Loucy (cell line): ENCODE results near the gene TJP2.

Source experiments
- H2AFZ ChIP-seq: fragments of 200-600 bp; sonication (generic); 2 replicates; pipeline ENCODE4 v1.6.0; 2016; ENCODE audit warnings: antibody characterized with exemption, mild to moderate bottlenecking, low read length, moderate library complexity
- H3F3A ChIP-seq: fragments of 200-600 bp; 2 replicates; pipeline ENCODE4 v1.6.0; 2016; ENCODE audit warnings: antibody characterized with exemption, low read depth, mild to moderate bottlenecking
- H3K27me3 ChIP-seq: fragments of 200-600 bp; sonication (generic); 2 replicates; pipeline ENCODE4 v1.6.1; 2014; ENCODE audit warnings: low read length, mild to moderate bottlenecking; ENCODE audit not compliant: insufficient read depth, poor library complexity, severe bottlenecking
- H3K36me3 ChIP-seq: fragments of 200-600 bp; sonication (generic); 2 replicates; pipeline ENCODE4 v1.6.1; 2016; ENCODE audit warnings: low read length; ENCODE audit not compliant: insufficient read depth
- H3K4me1 ChIP-seq: fragments of 200-600 bp; sonication (generic); 2 replicates; pipeline ENCODE4 v1.5.1; 2014; ENCODE audit warnings: low read length, mild to moderate bottlenecking; ENCODE audit not compliant: insufficient read depth, poor library complexity, severe bottlenecking
- H3K4me2 ChIP-seq: fragments of 200-600 bp; sonication (generic); 2 replicates; pipeline ENCODE4 v1.6.0; 2014; ENCODE audit warnings: antibody characterized with exemption, low read length, low read depth, mild to moderate bottlenecking; ENCODE audit not compliant: poor library complexity, severe bottlenecking
- H3K4me3 ChIP-seq: fragments of 200-600 bp; sonication (generic); 2 replicates; pipeline ENCODE4 v1.5.1; 2014; ENCODE audit warnings: low read length, mild to moderate bottlenecking, mixed read lengths; ENCODE audit not compliant: poor library complexity, severe bottlenecking
- H3K79me2 ChIP-seq: fragments of 200-600 bp; sonication (generic); 2 replicates; pipeline ENCODE4 v1.6.1; 2014; ENCODE audit warnings: low read length; ENCODE audit not compliant: insufficient read depth
- H3K9ac ChIP-seq: fragments of 200-600 bp; sonication (generic); 2 replicates; pipeline ENCODE4 v1.6.0; 2014; ENCODE audit warnings: mild to moderate bottlenecking, low read depth, low read length, moderate library complexity; ENCODE audit not compliant: poor library complexity, severe bottlenecking
- H3K9me2 ChIP-seq: fragments of 200-600 bp; sonication (generic); replicated peaks from 2 replicates; pipeline ENCODE4 v1.6.1; 2016; ENCODE audit warnings: low read depth, low read length, mixed read lengths
- H3K9me3 ChIP-seq: fragments of 200-600 bp; sonication (generic); 2 replicates; pipeline ENCODE4 v1.6.1; 2014; ENCODE audit warnings: mild to moderate bottlenecking, antibody characterized with exemption, low read length, low read depth; ENCODE audit not compliant: insufficient read depth
- H4K20me1 ChIP-seq: fragments of 200-600 bp; sonication (generic); 2 replicates; pipeline ENCODE4 v1.6.0; 2014; ENCODE audit warnings: antibody characterized with exemption, low read length, mild to moderate bottlenecking; ENCODE audit not compliant: insufficient read depth, poor library complexity, severe bottlenecking
- EZH2phosphoT487 ChIP-seq: fragments of 200-600 bp; IDR thresholded peaks from 2 replicates; pipeline ENCODE4 v1.6.1; 2018; ENCODE audit warnings: antibody characterized with exemption, mild to moderate bottlenecking, moderate library complexity, borderline replicate concordance
- TF ChIP-seq, protein P1 (sequence below): fragments of 200-600 bp; sonication (generic); conservative IDR thresholded peaks from 2 replicates; pipeline ENCODE4 v1.5.1; 2014; ENCODE audit warnings: mild to moderate bottlenecking, antibody characterized with exemption, low read length

TJP2 gene

DNA sequence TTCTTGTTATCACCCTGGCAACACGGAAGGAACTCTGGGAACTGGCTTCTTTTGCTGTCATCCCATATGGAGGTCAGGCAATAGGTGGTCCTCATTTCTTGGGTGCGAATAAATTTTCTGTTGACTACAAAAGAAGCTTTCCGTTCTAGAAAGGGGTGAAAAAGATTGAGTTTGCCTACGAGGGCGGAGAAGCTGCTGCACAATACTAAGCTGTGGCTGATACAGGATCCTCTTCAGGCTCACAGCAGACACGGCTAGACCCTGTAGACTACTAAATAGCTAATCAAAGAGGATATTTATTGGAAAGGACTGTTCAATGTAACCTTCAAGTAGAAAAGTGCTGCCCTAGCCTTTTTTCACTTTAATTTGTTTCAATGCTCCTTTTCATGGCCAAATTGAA lies 58.1 kb downstream of the TJP2 start:
- TF ChIP-seq, protein P1, sequence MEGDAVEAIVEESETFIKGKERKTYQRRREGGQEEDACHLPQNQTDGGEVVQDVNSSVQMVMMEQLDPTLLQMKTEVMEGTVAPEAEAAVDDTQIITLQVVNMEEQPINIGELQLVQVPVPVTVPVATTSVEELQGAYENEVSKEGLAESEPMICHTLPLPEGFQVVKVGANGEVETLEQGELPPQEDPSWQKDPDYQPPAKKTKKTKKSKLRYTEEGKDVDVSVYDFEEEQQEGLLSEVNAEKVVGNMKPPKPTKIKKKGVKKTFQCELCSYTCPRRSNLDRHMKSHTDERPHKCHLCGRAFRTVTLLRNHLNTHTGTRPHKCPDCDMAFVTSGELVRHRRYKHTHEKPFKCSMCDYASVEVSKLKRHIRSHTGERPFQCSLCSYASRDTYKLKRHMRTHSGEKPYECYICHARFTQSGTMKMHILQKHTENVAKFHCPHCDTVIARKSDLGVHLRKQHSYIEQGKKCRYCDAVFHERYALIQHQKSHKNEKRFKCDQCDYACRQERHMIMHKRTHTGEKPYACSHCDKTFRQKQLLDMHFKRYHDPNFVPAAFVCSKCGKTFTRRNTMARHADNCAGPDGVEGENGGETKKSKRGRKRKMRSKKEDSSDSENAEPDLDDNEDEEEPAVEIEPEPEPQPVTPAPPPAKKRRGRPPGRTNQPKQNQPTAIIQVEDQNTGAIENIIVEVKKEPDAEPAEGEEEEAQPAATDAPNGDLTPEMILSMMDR: no peak
- TF ChIP-seq EZH2phosphoT487: no peak

GRCh38 chr9:69234683-69235082 lies 60.6 kb downstream of the TJP2 start:
- Histone ChIP-seq H3K9ac (no peak overlapping the region), H3K4me2 (no peak overlapping the region), H3F3A (no peaks in the 10 kb centered on the region), H4K20me1 (no peaks in the 10 kb centered on the region), H3K4me3 (no peak overlapping the region), H3K9me3 (no peaks in the 10 kb centered on the region), H3K27me3 (no peaks in the 10 kb centered on the region), H3K9me2 (no peaks in the 10 kb centered on the region), H3K4me1 (no peaks in the 10 kb centered on the region), H3K79me2 (no peaks in the 10 kb centered on the region), H2AFZ (no peak overlapping the region), H3K36me3 (peaks cover 88% of the 10 kb centered on the region)
- no peak for TF ChIP-seq EZH2phosphoT487
- TF ChIP-seq, protein P1: no peak

More for the DNA sequence above, 58.1 kb downstream of the TJP2 start:
- H3K4me1 ChIP-seq: no peaks in the 10 kb centered on the region
- no peaks in the 10 kb centered on the region for H4K20me1 ChIP-seq
- peaks cover 89% of the 10 kb centered on the region for H3K36me3 ChIP-seq
- no peaks in the 10 kb centered on the region for H3K9me2 ChIP-seq
- no peaks in the 10 kb centered on the region for H3F3A ChIP-seq
- no peak overlapping the region for H2AFZ ChIP-seq
- H3K27me3 ChIP-seq: no peaks in the 10 kb centered on the region
- H3K9me3 ChIP-seq: no peaks in the 10 kb centered on the region
- H3K79me2 ChIP-seq: no peaks in the 10 kb centered on the region
- H3K4me3 ChIP-seq: no peak overlapping the region
- no peak overlapping the region for H3K9ac ChIP-seq
- H3K4me2 ChIP-seq: no peak overlapping the region

DNA sequence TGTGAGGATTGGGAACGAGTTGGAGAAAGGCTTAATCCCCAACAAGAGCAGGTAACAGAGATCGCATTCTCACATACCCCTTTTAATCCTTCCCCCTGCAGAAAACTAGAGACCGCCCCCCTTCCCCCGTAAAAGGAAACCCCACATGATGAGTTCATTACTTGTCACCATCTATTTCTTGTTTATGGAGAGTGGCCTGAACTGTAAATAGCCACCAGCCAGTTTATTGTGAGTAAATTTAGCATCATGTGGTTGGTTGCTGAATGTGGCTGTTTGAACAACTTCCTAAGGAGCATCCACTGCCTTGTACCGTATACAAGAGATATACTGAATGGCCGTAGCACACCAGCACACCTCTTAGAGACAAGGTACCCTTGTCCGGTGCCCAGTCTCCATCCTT lies 62.1 kb downstream of the TJP2 start:
- Histone ChIP-seq H3K9me2 (no peaks in the 10 kb centered on the region), H3F3A (no peaks in the 10 kb centered on the region), H3K9me3 (no peaks in the 10 kb centered on the region), H3K4me1 (no peaks in the 10 kb centered on the region), H4K20me1 (no peaks in the 10 kb centered on the region), H3K4me2 (no peak overlapping the region), H2AFZ (no peak overlapping the region), H3K27me3 (no peaks in the 10 kb centered on the region), H3K4me3 (no peak overlapping the region), H3K36me3 (peaks cover 85% of the 10 kb centered on the region), H3K9ac (no peak overlapping the region), H3K79me2 (no peaks in the 10 kb centered on the region)
- TF ChIP-seq, protein P1: no peak
- TF ChIP-seq EZH2phosphoT487: no peak
